SW 1271 (cell line): Measurements from ENCODE around the gene OGFR.

Experiments
- DNase-seq, 2 experiments: peaks; one replicate each; lab custom pipeline; 2025; lab: John Stamatoyannopoulos, UW

OGFR gene

GRCh38 chr20:62860924-62861691 lies 56.5 kb downstream of the OGFR start:
- no peak for DNase-seq

DNA sequence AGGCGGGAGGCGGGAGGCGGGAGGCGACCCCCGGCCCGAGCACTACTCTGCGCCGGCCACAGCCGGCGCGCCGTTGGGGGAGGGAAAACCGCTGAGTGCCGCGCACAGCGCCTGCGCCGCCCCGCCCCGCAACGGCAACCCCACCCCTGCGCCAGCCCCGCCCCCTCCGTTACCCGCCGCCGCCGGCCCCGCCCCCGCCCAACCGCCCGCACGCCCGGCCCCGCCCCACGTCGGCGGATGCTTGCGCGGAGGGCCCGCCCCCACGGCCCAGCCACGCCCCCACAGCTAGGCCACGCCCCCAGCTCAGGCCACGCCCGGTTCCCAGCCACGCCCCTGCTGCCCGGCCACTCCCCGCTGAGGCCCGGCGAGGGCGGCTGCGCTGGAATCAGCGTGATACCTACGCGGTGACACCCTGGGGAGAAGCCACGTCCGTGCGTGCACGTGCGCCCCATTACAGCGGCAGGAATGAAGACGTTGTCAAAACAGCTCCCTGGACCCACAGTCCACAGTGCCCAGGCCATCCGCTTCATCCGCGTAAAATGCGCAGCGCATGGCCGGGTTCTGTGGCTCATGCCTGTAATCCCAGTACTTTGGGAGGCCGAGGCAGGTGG lies 57.2 kb downstream of the OGFR start, which contains the start of gene TCFL5:
TCFL5 (minus strand) TSS at position 97 of the 611 bp plus-strand sequence. CDS start 152 bp downstream, outside the sequence.
- DNase-seq, result peak; percentile 46 to 77
